GM21619 (cell line): Measurements from ENCODE around the gene SLC26A6.

ENCODE experiments used
- ATAC-seq: cut with Tn5 transposase; IDR thresholded peaks from one replicate; pipeline ENCODE4 v1.9.1; 2021; ENCODE audit not compliant: unreplicated experiment

Gene SLC26A6

DNA sequence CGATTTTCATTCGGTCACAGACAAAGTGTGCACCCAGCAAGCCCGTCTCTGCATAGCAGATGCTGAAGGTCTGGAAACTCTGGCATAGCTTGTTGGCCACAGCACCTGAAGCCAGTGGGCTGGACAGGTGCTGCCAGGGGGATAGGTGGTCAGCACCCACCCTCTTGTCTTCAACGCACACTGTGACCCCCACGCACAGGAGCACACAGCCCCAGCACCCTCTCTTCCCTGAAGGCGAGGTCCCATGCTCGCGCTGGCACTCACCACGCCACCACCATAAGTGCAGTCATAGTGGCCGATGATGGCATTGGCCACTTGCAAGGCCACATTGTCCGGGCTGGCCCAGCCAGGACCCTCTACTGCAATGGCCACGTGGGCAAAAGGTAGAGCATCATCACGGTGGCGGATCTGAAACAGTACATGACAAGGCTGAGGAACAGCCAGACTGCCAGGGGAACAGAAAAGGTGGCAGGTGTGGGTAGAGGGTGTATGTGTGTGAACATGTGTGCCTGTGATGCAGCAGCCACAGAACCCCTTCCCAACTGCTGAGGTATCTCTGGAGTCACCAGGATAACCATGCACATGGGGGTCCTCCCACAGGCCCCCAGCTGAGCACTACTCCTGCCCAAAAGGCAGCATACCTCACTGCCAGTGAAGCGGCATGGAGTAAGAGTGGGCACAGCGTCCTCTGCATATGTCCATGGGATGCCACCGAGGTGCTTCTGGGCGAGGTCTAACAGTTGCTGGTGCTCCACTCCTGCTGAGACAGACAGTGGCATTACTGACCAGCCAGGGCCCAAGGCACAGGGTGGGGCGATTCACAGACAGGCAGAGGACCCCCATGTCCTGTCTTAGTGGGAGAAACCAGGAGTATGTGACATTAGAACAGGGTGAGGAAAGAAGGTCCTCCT, 34.3 kb downstream of the SLC26A6 start:
- no peak for ATAC-seq

DNA sequence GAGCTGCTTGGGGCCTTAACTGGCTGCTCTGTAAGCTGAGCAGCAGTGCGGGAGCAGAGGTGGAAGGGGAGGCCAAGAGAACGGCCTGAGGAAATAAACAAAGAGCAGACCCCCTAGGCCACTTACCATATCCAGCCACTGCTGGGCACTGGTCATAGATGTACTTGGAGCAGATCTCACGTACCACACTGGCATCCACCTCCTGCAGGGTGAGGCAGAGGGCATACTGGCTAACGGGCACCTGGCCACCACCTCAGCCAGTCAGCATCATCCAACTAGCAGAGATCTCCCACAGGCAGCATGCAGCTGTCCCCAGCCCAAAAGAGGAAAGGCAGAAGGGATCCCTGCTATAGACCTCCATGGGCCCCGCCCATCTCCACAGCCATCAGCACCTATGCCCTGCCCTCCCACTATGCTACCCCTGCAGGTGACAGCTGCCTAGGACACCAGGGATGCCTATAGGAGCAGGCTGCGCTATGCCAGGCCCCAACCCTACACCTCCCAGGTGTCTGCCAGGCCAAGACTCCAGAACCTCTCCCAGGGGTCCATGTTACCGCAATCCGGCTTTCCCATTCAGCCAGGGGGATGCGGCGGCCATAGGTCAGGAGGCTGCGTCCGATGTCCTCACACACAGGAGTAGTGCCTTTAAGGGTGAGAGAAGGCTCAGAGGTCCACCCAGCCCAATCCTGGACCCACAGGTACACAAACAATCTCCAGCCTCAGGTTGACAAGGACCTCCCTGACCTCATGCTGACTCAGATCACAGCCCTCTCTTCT, 35.6 kb downstream of the SLC26A6 start:
- no peak for ATAC-seq

DNA sequence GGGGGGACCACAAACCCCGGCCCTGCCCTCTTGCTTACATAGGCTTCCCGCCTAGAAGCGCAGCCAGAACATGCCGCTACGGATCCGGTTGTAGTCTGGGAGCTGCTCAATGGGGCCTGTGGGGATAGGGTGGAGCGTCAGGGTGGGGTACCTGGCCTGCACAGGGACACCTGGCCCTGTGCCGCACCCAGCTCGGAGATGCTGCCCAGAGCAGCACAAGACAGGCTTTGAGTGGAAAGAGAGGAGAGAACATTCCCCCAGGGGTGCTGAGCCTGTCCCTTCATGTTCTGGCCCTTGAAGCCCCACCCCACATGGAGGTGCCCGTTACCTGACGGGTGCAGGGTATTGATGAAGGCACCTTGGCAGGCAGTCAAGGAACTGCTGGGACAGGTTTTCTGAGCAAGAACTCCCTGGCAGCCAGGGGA, 36.2 kb downstream of the SLC26A6 start:
- ATAC-seq = no peak

DNA sequence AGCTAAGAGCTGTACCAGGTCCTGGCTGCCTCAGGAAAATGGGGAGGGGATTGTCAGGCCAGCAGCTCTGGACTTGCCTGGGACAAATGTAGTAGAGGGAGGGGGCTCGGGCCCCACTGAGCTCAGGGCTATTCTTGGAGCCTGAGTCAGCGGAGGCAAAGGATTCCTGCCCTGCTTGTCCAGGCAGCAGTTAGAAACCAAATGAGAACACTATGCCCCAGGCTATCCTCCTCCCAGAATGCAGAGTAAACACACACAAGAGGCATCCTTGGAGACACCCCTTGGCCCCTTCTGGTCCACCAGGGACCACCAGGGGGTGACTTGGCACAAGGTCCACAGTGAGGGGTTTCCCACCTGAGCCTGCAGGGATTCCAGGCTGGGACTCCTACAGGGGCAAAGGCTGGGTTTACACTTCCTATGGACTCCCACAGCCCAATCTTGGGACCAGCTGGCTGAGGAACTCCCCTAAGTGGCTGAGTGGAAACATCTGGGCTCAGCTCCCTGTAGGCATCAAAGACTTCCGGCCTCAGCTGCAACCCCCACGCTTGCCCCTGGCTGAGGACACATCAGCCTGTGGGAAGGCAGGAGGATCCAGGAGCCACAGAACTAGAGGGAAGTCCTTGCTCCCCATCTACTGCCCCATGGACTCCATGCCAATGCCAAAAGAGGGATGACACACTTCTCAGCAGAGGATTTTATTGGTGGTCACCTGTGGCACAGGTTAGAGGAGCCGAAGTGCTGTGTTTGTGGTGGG, 36.8 kb downstream of the SLC26A6 start:
- no peak for ATAC-seq

DNA sequence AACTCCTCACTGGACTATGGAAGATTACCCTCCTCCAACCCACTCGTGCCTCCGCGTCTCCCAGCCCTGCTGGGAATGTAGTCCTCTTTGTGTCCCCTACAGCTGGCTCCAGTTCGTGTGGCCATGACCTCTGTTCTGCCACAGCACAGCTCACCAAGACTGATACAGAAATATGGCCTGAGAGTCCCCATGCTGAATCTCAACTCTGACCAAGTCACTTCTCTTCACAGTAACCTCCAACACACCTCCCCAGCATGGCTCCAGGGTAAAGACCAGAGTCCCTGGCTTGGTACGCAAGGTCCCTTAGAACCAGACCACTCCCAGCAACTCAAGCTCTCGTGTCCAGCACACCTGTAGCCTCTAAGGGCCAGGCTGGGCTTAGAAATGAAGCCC, 37.9 kb downstream of the SLC26A6 start:
- ATAC-seq = no peak

DNA sequence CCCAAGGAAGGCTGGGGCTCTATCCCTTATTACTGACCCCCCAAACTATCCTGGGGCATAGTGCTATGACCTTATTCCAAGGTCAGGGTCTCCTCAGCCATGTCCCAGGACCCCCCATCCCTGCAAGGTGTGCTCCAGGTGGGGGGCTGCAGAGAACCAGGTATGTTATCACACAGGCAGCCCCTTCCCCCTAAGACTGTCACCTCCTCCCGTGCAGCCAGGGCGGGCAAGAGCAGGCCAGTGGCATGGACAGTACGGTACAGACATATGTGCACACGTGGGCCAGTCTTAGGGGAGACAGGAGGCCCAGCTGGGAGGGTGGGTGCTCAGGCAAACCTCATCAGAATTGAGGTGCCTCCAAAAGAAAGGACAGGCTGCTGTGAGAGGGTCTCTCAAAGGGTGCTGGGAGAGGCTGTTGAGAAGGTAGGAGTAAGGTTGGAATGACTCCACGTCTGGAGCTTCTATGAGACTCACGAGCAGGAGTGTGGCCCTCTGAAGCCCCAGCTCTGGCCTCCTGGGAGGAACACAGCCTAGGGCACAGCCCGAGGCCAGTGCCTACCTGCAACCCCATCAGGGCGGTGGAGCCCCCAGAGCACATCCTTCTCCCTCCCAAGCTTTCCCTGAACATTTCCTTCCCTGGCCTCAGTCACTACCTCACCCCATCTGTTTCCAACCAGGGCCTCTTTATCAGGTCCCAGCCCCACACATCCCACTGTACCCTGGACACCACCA, 38.4 kb downstream of the SLC26A6 start:
- ATAC-seq = no peak

DNA sequence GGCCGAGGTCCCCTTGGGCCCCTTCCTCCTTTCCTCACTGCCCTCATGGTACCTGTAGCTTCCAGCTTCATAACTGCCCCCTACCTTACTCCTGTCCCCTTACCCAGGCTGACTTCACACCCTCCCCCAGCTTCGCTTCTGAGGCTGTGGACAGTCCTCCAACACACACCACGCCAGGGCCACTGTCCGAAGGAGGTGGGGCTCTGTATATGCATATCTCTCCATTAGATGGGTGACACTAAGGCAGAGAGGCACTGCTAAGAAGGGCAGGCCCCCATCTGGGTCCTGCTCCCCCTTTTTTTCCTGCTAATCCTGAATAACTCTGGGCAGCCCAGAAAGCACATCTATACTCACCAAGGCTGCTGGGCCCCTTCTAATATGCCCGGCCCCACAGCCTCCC, 39.1 kb downstream of the SLC26A6 start:
- ATAC-seq = no peak

DNA sequence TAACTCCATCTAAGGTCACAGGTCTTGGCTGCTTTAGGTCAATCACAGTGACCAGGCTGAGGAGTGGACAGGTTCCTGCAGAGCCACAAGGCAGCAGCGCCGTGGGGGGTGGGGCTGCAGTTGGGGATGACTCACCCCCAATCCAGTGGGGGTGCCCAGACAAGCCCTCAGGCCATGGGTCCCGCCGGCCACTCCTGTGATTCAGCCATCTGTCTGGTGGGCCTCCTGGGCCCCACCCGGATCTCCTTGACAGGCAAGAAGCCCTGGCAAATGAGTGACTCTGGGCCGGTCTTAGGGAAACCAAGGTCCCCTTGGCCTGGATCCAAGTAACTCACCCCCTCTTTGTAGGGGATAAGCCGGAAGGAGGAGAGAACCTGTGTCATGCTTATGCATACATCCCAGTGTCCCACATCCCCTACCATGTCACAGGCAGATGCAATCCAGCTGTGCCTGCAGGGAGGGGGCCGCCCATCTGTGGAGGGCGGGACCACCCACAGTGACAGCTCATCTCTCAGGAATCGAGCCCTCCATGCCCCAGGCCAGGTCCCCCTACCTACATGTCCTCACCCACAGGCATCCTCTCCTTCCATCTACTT, 39.6 kb downstream of the SLC26A6 start:
- ATAC-seq = no peak

DNA sequence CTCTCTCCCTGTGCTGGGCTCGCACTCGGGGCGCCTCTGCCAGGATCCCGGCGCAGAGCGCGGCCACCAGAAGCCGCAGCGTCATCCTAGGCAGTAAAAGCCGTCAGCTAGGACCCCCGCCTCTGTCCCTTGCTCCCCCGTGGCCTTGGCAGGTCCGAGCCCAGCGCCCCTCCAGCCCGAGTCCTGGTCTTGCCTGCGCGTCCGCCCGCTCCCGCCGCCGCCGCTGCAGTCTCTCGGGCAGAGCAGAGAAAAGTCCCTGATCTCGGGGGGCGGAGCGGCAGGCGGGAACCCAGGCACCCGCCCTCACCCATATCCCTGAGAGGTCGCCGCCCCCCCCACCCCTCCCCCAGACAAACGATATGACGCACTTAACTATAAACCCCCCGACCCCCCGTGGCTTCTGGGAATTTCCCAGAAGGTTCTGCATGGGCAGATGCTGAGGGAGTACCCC, 40.2 kb downstream of the SLC26A6 start, which contains the start of gene COL7A1:
COL7A1 (minus strand) TSS at position 255 of the 451 bp plus-strand sequence; CDS start at position 85, 170 bp downstream.
- no peak for ATAC-seq

DNA sequence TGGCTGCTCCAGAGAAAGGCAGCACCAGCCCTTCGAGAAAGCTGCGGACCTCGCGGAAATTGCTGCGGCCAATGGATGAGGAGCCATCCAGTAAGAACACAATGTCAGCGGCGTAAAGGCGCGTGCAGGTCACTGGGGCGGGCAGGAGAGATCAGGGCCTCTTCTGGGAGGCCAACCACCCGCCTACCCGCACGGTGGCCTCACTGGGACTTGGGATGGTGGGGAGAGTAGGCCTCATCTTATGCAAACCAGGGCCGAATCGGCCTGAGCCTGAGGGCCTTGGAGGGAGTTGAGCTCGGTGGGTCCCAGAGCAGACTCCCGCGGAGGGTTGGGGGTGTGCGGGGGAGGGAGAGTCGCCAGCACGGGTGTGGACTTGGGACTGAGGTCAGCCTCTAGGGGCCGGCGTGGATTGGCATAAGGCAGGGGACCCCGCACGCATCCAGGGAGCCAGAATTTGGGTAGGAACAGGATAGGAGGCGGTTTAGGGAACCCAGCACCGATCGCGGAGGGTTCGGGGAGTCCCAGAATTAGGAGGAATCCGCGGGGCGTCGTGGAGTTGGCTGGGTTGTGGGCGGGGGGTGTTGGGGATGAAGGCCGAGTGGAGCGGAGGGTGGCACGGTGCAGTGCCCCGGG, 40.7 kb downstream of the SLC26A6 start:
- no peak for ATAC-seq

DNA sequence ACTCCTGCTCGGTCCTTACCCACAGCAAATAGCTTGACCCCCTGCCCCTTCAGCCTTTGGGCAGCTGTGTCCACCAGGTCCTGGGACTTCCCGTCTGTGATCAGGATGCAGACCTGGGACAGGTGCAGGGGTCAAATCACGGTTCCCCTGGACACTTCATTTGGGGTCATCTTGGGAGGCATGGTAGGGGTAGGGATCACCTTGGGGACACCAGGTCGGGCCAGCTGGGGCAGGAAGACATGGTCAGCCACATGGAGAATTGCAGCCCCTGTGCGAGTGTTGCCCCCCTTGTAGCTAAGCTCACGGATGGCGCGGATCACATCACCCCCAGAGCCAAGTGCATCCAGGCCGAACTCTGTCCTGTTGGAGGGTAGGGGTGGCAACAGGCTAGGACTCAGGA, 41.9 kb downstream of the SLC26A6 start:
- no peak for ATAC-seq

DNA sequence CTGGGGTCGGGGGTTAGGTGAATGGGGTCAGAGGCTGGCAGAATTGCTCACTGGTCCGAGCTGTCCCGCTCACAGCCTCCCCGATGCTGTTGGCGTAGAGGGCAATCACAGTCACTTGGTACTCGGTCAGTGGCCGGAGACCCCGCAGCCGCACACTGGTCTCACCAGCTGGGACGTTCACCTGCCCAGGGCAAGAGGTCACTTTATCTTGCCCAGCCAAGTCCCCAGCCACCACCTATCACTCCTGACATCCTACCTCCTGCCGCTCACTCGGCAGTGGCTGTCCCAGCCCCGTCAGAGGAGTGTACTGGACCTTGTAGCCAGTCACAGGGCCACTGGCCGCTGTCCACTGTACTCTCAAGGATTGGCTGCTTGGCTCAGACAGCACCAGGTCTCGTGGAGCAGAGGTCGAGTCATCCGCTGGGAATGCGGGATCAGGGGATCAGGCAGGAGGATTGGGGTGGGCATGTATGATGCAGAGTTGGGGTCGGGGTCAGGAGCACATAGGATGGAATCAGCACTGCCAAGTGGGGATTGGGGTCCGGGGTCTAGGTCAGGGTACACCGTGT, 42.7 kb downstream of the SLC26A6 start:
- ATAC-seq = no peak

DNA sequence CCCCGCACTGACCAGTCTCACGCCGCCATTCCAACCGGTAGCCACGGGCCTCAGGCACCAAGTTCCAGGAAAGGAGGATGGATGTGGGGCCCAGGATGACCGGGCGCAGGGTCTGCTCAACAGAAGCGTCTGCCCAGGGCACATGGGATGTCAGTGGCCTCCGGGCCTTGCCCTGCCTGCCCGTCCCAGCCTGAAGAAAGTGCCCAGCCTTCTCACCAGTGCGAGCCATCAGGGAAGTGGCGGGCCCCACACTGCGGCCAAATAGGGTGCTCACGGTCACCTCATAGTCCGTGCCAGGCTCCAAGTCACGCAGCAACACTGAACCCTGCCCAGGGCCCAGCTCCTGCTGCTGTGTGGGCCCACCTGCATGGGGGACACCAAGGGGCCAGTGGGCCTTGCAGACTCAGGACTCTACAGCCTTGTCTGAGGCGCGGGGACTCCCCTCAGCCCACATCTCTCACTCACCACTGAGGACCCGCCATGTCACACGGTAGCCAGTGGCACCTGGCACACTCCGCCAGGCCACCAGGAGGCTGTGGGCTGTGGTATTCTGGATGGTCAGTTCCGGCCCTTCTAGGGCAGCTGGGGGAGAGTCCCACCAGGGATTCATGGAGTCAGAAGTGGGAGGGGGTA, 43.3 kb downstream of the SLC26A6 start:
- no peak for ATAC-seq

DNA sequence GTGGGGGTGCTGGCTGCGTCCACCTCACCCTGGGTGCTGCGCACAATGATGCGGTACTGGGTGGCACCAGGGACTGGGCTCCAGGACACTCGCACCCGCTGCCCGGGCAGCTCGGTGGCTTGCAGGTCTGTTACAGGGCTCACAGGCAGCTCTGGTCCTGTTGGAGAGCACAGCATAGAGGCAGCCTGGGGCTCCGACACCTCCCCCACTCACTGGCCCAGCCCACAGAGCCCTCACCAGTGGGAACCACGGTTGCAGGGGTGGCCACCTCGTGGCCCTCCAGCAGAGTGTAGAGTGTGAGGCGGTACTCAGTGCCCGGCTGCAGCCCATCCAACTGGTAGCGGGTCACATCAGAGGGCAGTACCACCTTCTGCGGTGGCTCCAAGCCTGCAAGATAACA, 43.8 kb downstream of the SLC26A6 start:
- no peak for ATAC-seq

DNA sequence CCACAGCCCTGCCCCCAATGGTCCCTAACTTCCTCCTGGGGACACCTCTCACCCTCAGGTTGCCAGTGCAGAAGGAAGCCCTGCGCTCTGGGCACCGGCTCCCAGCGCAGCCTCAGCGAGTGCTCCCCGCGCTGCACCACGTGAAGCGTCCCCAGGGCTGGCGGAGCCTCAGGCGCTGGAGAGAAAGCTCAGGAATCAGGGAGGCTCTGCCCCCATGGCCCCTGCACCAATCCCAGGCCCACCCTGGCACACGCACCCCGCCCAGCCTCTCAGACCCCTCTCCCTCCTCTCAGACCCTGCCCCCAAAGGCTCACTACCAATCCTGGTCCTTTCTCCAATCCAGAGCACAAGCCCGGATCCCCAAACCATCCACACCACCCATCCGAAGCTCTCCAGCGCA, 47.0 kb downstream of the SLC26A6 start:
- no peak for ATAC-seq

DNA sequence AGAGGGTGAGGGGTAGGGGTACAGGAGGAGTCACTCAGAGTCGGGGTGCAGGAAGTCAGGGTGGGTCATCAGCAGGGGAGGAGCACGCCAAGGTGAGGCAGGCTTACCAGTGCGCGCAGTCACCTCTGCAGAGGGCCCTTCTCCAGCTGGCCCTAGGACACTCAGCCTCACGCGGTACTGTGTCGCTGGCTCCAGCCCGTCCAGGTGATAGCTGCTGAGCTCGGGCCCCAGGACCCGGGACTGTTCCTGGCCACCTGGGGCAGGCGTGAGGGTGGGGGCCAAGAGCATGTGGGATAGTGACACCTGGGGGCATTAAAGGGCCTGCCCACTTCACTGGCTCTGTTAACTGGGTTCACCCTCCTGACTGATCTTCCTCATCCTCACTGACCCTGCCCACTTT, 47.6 kb downstream of the SLC26A6 start:
- no peak for ATAC-seq

DNA sequence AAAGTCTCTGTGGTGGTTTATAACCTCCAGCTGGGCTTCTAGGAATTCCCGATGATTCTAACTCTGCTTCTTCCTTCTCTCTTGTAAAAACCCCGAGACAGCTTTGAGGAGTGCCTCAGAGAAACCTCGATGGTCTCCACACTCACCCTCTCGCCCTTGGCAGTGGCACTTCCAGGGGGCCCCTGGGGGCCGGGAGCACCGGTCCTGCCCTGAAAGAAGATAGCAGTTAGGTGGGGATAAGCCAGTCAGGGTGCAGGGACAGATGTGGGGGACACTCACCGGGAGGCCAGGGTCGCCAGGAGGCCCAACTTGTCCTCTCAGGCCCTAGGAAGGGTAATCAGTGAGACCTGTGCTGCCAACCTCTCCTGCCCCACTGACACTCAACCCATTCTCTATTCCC, 49.9 kb downstream of the SLC26A6 start:
- no peak for ATAC-seq

DNA sequence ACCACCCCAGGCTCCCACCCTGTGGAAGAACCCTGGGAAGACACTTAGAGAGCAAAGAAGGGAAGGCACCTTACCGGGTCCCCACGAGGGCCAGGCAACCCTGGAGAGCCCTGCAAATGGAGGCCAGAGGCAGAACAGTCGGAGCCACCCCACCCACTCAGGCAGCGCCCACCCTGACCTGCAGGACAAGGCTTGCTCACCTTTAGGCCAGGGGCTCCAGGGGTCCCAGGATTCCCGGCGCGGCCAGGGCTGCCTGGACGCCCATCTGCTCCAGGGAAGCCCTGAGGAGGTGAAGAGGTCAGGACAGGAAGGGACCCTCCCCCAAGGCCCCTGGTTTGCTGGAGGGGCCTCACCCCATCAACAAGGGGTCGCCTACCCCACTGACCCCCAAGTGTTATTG, 50.4 kb downstream of the SLC26A6 start:
- no peak for ATAC-seq
